Measurements from ENCODE around the gene PHLDB2.

The PHLDB2 gene

DNA sequence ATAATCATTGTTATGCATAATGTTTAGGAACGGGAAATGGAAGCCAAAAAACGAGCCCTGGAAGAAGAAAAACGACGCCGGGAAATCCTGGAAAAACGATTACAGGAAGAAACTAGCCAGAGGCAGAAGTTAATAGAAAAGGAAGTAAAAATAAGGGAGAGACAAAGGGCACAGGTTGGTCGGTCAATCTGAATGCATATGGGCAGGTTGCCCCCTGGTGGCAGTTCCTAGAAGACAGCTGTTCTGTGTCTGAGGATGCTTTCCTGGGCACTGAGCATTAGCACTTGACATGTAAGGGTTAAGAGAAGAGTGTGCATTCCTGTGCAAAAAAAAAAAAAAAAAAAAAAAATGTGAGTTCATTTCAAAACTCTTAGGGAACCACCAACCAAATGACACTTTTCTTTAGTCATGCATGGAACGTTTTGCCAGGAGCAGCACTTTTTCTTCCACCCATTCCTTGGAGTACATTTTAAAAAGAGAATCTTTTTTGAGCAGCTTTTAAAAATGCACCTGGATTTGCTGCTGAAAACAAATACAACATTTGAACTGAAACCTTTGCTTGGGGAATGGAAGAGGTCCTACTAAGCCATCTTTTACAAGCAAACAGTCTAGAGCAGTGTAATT lies 108.7 kb downstream of the PHLDB2 start:
- DNase-seq = peak; percentile 67

DNA sequence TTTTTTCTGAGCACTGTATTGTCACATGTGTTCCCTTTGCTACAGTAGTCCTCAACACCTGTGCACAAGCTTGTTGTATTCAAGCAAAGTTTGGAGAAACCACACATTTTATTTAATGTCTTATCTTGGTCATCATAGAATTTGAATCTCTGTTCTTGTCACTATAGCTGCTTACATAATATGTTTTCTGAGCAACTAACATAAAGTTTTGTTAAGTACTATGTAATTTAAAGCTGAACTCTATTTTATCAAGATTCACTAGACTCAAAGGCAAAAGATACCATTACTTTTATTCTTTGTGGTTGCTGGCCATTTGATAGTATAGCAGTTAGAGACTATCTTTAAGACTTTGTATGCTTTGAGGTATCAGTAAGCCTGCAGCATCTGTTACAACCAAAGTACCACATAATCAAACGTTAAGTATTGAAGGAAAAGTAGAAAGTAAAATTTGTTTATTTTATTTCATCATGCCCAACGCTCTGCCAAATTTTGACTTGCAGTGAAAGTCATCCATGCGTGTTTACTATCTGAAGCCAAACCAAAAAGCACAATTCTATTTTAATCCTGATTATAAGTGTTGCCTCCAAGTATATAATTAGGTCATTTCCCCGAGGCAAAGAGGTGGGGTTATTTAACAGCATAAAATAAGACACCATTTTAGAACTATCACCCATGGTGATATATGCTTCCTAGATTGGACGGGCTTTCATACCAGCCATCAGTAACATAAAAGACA lies 109.4 kb downstream of the PHLDB2 start:
- DNase-seq = no peak

DNA sequence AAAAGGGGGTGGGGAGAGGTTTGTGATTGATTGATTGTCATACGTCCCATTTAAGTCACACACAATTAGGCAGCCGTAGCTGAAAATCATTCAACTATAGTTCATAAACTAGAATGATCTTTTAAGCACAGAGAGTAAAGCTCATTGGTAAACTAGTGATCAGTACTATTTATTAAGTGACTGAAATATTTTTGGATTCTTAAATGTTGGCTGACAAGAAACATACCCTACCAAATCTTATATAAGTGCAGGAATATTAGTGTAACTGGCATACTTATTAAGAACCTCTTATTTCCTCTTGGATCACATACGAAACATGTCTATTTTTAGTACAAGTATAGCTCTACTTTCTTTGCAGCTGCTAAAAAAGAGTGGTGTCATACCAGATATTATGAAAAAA lies 111.3 kb downstream of the PHLDB2 start:
- no peak for DNase-seq

- DNase-seq = no peak
Observed at GRCh38 chr3:111971533-111972130, 112.6 kb downstream of the PHLDB2 start.

DNA sequence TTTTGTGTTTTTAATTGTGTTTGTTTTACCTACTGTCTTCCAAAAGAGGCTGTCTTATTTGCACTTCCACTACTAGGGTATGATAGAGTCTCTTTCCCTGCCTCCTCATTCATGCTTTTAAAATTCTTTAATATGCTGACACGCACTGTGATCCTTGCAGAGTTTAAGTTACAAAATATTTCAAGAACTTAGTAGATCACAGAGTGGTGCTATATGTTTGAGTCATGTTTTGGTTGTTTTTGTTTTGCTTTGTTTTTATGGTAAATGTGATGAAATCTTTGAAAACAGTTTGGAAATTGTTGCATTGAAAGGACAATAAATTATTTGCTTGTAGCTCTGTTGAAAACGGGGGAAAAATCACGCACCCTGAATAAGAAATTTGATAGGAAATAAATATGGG lies 113.8 kb downstream of the PHLDB2 start:
- DNase-seq = no peak

DNA sequence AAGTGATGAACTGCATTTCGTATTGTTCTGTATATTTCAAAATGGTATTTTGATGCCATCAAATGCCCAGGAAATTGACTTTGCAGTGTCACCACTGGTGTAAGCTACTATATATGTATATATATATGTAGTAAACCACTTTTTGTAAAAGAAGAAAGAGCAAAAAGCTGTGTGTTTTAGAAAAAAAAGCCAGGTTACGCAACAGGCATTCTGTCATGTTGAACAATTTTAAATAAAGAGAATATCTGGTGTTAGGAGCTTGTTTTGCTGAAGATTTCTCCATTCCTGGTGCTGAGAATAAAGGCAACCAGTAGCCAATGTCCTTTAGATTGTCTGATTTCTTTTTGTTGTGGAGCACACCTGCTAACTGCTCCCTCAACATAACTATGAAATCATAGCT lies 116.1 kb downstream of the PHLDB2 start:
- no peak for DNase-seq

DNA sequence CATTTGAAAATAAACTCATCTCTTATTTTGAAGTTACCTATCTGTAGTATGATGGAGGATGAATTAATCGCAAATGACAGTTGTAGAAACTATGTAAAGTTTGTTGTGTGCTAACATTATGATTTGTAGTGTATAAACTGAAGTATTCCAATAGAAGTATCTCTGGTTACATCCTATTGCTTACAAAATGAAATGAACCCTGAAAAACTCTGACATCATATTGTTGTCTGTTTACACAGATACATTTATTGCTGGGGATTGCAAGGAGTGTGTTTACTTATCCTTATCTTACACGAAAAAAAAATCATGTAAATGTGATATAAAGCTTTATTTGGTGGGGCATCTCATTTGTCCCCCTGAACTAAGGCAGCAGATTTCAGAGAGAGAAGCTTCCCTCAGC lies 117.2 kb downstream of the PHLDB2 start:
- DNase-seq = no peak

DNA sequence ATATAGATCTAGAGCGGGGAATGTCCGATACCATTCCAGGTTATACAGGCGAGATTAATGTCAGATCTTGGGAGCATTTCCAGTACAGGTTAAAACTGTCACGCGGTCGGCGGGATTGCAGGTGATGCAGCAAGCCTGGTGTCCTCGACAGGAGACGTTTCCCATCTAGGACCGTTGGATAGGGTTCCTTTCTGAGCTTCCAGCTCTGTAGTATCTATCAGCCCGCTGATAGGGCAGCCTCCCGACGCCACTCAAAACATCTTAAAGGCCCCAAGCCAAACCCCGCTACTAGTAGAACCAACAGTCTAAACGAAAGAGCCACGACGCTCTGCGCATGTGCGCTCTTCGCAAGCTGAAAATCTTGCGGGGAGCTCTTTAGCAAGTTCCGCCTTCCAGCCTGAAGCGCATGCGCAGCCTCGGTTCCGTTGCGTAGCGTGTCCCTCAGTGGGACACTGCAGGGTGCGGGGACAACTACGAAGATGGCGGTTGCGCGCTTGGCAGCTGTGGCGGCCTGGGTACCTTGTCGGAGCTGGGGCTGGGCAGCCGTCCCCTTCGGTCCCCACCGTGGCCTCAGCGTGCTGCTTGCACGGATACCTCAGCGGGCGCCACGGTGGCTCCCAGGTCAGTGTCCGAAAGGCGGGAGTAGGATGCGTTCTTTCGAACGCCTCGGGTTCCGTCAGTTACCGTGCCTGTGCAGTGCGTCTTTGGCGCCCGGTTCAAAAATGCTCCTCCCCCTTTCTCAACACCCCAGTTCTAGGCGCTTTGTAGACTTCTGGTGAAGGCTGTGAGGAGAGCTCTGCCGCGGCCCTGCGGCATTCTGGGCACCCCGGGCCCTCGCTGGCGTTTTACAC lies 119.7 kb downstream of the PHLDB2 start, which contains the start of gene ABHD10:
Gene ABHD10 (plus strand): TSS at position 444 of the 851 bp plus-strand sequence. CDS start 36 bp downstream, at position 480.
- DNase-seq = peak; percentile 96

DNA sequence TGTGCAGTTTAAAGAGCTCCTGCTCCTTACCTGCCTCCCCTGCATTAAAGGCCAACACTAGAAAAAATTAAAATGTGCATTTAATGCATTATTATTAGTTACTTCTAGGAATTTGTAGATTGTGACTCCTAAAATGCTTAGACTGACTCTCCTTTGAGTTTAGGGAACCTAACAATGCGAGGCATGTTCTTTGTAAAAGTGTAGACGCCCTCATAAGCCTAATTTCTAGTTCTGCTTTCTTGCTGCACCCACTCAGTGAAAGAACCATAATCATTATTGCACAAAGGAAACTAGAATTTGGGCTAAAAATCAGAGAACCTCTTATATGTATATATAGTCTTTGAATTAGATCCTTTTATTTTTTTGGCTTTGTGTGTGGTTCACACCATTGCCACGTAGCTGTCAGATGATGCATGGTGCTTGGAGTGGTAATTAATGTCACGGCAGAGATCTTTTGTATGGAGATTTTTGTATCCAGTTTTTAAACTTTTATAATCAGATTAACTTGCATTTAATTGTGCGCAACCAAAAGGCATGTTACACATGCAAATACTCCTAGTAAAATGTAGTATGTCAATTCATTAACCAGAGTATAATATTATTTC lies 120.5 kb downstream of the PHLDB2 start:
- no peak for DNase-seq

- DNase-seq = no peak
Observed at GRCh38 chr3:111980716-111981456, 121.8 kb downstream of the PHLDB2 start.

DNA sequence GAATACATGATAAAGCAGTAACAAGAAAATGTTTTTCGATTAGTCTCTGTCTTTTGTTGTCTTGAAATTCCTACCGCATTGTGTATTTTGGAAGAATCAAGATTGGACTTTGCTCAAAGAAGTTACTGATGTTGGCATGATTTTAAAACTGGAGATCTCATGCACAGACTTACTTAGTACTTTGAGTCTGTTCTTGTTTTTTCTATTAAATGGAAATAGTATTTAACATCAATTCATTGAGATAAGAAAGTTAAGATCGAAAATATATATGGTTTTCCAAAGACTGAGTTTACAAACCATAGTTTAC lies 122.3 kb downstream of the PHLDB2 start:
- DNase-seq = no peak

DNA sequence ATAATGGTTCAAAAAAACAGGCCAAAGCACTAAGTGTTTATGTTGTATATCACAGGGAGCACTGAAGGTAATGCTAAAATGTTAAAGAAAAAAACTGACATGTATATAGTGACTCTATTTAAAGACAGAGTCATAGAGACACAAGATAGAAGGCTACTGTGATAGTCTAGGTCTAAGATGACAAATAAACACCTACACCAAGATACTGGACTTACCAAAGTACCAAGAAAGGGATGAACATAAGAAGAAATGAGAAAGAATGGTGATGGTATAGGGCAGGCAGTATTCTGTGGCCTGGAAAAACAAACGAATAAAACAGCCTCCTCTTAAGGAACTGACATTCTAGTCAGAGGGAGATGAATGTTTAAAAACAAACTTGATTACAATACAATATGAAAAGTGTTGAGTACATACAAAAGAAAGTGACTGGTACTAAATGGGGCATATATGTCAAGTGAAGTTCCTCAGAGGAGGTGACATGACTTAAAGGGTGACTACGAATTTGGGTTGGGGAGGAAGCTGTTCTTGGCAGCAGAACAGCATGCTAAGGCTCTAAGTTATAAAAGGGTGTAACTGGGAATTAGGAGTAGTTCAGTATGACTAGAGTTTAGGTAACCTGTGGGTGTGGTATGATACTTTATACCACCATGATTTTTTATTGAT lies 125.7 kb downstream of the PHLDB2 start:
- no peak for DNase-seq

- DNase-seq = no peak
Observed at GRCh38 chr3:111986800-111987199, 127.7 kb downstream of the PHLDB2 start.

- no peak for DNase-seq
Observed at GRCh38 chr3:111989061-111989678, 130.1 kb downstream of the PHLDB2 start.

GRCh38 chr3:111993038-111993437 lies 134.0 kb downstream of the PHLDB2 start:
- no peak for DNase-seq

DNA sequence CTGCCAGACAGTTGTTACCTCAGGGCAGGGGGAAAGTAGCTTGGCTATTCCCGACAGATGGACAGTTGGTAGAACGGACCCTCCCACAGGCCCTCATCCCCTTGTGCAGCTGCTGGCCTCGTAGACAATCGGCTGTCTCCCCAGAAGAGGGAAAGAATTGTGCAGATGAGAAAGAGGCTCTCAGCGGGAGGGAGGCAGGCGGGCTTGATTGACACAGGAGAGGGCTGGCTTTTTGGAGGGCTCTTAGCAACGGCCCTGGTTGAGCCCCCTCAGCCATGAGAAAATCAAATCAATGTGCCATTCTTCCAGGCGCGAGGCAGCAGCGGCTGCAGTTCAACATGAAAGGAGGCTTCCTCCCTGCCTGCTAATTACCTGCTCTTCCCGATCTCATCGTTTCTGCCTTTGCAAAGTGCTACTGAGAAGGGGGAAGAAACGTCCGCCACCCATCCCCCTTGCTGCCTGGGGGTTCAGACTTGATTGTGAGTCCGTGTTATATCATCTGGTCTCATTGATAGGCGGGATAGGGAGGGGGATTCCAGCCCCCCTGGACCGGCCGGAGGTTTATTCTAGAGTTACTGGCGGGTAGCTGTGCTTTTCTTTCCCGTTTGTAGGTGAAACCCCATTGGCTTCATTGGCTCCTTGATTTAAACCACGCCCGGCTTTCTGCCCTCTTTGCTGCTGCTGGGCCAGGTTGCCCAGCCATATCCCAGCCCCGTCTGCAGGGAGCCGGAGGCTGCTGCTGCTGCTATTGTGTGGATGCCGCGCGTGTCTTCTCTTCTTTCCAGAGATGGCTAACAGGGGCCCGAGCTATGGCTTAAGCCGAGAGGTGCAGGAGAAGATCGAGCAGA lies 139.8 kb downstream of the PHLDB2 start, which contains the start of gene TAGLN3:
Gene TAGLN3 (plus strand): TSS at position 287 of the 848 bp plus-strand sequence. CDS start 501 bp downstream, at position 788.
- DNase-seq = no peak

GRCh38 chr3:111999484-112000324 lies 140.6 kb downstream of the PHLDB2 start:
- no peak for DNase-seq

DNA sequence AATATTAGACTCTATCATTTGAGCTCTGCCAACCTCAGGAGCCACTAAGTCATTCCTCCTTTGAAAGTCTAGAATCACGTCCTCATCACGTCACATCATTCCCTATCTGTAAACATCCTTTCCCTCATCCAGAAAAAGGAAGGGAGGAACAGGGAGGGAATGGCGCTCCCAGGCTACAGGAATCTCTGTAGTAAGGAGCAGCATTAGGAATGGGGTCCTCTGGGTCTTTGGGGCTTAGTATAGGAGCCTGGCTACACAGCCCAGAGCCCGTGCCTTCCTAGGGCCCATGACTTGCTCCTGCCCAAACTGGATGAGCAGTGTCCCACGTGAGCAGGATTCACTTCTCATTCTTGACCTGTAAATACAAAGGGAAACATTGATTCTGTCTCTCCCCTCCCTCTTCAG lies 141.3 kb downstream of the PHLDB2 start:
- no peak for DNase-seq

DNA sequence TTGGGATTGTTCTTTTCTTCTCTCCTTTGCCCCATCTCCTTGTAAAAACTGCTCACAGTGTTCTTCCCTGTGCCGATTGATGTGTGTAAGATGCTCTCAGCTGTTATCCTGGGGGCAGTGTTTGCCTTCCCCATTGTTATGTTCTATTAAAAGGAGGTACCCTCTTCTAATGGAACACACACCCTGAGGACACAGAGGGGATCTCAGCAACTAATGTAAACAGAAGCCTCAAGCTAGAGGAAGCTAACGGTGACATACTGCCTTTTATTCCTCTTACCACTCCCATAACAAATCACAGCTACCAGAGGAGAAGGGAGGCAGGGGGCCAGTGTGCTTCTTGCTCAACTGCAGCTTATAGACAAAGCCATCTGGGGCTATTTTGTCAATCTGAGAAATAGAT lies 141.9 kb downstream of the PHLDB2 start:
- no peak for DNase-seq
